Measurements from ENCODE around the gene EXOC3L4.

EXOC3L4 gene

DNA sequence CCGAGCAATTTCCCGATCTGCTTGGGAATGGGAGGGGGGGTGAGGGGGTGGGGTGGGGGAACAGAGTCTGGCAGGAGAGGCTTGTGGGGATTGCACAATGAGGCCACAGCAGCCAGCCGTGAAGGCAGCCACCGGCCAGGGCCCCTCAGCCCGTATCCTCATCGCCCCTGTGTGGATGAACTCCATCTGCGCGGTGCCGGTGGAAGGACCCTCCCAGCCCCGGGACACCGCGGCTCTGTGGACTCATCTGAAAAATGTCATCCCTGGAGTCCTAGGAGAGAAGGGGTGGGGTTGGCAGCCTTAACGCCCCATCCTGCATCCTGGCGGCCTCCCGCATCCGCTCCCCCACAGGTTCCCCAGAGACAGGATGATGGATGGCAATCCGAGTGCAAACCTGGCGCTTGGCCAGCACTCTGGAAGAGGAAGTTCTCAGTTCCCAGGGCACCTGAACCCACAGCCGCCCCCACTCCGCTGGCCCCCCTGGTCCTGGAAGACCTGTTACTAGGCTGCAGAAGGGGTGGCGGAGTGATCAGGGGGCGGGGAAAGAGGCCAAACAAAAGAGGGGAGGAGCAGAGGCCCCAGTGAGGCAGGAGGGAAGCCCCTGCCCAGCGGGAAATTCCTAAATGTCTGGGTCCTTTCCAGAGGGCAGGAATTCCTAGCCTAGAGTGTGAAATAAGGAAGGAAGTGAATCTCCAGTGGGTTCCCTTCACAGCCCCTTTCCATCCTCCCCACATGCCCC, 27.5 kb downstream of the EXOC3L4 start:
- TF ChIP-seq, protein P1, sequence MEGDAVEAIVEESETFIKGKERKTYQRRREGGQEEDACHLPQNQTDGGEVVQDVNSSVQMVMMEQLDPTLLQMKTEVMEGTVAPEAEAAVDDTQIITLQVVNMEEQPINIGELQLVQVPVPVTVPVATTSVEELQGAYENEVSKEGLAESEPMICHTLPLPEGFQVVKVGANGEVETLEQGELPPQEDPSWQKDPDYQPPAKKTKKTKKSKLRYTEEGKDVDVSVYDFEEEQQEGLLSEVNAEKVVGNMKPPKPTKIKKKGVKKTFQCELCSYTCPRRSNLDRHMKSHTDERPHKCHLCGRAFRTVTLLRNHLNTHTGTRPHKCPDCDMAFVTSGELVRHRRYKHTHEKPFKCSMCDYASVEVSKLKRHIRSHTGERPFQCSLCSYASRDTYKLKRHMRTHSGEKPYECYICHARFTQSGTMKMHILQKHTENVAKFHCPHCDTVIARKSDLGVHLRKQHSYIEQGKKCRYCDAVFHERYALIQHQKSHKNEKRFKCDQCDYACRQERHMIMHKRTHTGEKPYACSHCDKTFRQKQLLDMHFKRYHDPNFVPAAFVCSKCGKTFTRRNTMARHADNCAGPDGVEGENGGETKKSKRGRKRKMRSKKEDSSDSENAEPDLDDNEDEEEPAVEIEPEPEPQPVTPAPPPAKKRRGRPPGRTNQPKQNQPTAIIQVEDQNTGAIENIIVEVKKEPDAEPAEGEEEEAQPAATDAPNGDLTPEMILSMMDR (IDR thresholded peaks at IDR 0.05; ENCODE audit: borderline replicate concordance, insufficient read depth, low read depth, low read length) = no peak
- no peak overlapping the region for H3K4me3 ChIP-seq (ENCODE audit: low read depth, low read length)

DNA sequence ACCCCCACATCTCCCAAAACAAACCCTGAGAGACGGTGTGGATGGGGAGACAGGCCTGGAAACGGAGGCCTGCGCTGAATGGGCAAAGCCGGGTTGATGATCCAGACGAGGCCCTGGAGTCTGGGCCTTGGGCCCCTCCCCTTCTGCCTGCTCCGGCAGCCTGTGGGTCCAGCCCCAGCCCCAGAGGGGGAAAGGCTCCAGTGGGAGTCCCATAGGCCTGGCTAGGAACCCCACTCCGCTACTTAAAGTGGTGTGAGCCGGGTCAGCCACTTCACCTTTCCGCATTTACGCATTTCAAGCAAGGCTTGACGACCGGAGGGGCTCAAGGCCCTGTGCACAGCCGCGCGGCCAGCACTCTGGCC, 28.0 kb downstream of the EXOC3L4 start:
- peak overlapping the region; percentile 75 for H3K4me3 ChIP-seq (ENCODE audit: low read depth, low read length)

DNA sequence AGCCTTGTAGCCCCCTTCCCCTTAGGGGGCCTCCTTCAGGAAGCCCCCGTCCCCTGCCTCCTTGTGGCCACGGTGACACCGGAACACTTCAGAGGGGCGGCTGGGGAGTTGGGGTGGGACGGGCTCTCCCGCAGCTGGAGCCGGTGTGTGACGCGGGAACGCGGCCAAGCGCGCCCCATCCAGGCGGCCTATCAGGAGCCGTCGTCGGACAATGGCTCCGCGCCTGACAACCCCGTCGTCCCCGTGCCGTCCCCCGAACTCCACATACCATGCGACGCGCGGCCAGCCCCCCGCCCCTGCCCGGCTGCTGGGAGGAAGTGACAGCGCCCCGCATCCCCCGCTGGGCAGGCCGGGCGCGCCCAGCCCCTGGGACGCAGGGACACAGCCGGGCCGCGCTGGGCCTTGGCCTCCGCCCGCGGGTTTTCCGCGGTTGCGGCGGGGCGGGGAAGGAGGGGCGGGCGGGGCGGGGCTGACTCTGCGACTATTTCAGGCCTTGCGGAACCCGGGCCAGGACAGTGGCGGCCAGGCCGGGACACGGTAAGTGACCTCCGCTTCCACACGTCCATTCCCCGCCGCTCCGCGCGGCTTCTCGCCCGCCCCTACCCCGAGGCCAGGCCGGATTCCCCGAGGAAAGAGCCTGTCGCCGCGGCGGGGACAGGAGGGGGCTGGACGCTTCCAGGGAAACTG, 28.6 kb downstream of the EXOC3L4 start, which contains the start of gene TNFAIP2:
TNFAIP2 (plus strand) TSS at position 515 of the 687 bp plus-strand sequence. CDS start 2,997 bp downstream, outside the sequence.
- TF ChIP-seq, protein P1 (IDR thresholded peaks at IDR 0.05; ENCODE audit: borderline replicate concordance, insufficient read depth, low read depth, low read length) = no peak
- peak within 1 kb of the TSS; percentile 75 for H3K4me3 ChIP-seq (ENCODE audit: low read depth, low read length)

More for the DNA sequence above, 28.0 kb downstream of the EXOC3L4 start:
- TF ChIP-seq, protein P1 (IDR thresholded peaks at IDR 0.05; ENCODE audit: borderline replicate concordance, insufficient read depth, low read depth, low read length) = no peak

DNA sequence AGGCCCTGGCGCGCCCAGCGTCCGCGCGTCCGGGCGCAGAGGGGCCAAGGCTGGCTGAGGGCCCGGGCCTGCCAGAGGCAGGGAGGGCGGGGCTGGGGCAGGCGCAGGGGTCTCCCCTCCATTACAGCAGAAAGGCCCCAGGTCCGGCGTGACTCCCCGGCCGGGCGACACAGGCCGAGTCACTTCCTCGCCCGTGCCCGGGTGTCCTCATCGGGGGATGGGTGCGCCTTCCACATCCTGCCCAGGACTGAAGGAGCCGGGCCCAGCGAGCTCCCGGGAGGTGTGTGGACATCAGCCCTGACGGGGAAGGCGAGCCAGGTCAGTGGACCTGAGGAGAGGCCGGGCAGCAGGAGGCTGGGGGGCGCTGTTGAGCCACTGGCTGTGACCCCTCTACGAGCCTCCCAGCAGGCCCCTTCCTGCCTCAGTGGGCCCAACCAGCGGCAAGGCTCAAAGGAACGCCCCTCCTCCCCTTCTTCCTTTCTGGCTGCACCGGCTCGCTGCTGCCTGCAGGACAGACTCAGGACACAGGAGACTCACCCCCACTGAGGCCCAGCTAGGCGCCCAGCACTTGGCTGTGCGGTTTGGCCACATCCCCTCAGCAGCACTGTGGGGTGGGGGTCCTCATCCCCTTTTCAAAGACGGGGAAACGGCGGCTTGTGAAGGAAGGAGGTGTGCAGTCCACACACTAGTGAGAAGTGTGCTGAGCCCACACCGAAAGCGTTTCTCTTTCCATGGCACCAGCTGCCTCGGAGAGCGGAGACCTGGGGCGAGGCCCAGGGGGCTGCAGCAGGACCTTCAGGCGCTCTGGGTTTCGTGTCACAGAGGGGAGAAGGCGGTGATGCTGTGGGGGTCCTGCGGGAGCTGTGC, 29.3 kb downstream of the EXOC3L4 start:
- H3K4me3 ChIP-seq (ENCODE audit: low read depth, low read length) = peak overlapping the region; percentile 75
- TF ChIP-seq, protein P1 (IDR thresholded peaks at IDR 0.05; ENCODE audit: borderline replicate concordance, insufficient read depth, low read depth, low read length) = peak; percentile 54; the same call in 1 of the 2 replicates

DNA sequence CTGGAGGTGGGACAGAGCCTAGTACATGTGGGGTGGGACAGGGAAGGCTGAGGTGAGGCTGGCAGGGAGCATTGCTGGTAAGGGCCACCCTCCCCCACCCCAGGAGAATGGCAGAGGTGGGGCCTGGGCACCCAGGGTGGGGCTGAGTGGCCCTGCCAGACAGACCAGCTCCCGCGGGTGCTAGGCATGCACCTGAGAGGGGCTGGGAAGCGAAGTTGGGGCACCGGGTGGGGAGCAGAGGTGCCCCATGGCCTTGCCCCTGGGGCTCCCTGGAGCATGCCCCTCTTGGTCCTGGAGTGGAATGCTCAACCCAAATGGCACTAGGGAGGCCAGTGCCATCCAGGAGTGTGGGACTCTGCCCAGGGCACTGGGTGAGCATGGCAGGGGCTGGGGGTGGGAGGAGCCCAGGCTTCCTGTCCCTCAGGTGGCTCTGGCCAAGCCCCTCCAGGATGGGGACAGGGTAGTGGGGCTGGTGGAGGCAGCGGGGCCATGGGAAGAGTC, 30.0 kb downstream of the EXOC3L4 start:
- H3K4me3 ChIP-seq (ENCODE audit: low read depth, low read length) = peak overlapping the region; percentile 75
- TF ChIP-seq, protein P1 (IDR thresholded peaks at IDR 0.05; ENCODE audit: borderline replicate concordance, insufficient read depth, low read depth, low read length) = no peak

DNA sequence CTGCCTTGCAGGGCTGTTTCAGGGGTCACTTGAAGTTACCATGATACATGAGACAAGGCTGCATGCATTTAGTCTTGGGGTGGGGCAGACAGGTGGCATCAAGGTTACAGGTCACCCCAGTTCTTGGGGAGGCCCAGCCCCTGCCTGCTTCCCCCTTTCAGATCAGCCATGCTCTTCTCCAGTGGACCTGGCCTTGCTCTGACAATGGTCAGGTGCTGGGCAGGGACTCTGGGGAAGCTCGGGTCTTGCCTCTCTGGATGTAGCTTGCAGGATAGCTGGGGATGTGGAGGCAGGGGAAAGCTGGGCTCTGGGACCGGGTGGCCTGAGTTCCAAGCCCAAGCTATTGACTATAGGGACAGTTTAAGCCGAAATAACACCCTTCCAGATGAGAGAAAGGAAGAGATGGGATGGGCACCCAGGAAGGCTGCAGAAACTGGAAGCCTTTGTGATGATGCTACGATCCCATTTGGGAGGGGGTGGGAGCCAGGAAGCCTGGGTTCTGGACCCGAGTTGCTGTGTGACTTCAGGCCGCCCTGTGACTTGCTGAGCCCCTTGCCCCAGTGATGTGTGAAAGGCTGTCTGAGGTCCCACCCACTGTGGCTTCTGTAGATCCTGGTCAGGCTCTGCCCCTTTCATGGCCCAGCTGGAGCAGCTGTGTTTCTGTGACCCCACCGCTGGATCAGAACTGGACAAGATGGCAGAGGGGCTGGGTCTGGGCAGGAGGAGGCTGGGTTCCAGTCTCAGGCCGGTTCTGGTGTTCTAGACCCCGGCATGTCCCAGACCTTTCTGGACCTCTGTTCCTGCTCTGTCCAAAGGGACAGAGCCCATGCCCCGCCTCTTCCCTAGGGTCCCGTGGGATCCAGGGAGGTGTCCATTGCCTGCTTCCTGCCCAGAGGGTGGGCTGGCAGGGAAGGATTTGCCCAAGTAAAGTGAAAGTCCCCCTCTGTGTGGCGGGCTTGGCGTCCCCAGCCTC, 30.9 kb downstream of the EXOC3L4 start:
- H3K4me3 ChIP-seq (ENCODE audit: low read depth, low read length) = no peak overlapping the region
- TF ChIP-seq, protein P1 (IDR thresholded peaks at IDR 0.05; ENCODE audit: borderline replicate concordance, insufficient read depth, low read depth, low read length) = no peak
